ENCODE results near the gene FKBP9. TPM values are rescaled to one million over a fixed set of nuclear protein-coding genes. Genes with fewer than 3 reads are reported as not detected.

Gene FKBP9
- total RNA-seq, 1 experiment from 2014 or later: 139 TPM

DNA sequence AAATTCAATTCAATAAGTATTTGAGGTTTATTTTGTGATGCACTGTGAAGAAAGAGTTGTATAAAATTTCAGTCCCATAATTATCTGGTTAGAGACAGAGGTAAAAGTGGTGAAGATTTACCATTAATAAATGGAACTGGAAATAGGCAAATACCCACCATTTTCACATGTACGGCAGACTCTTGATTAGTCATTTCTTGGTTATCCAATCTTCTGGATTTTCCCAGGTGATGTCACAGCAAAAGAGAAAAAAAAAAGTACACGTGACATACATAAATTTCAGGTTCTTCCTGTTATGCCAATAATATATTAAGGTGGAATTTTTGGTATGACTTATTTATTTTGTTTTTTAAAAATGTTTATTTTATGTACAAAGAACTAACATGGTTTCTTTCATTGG is 78.5 kb downstream of the FKBP9 start:
- BruUV-seq (replicated peaks): no TSS peak
- TF ChIP-seq, protein P1, sequence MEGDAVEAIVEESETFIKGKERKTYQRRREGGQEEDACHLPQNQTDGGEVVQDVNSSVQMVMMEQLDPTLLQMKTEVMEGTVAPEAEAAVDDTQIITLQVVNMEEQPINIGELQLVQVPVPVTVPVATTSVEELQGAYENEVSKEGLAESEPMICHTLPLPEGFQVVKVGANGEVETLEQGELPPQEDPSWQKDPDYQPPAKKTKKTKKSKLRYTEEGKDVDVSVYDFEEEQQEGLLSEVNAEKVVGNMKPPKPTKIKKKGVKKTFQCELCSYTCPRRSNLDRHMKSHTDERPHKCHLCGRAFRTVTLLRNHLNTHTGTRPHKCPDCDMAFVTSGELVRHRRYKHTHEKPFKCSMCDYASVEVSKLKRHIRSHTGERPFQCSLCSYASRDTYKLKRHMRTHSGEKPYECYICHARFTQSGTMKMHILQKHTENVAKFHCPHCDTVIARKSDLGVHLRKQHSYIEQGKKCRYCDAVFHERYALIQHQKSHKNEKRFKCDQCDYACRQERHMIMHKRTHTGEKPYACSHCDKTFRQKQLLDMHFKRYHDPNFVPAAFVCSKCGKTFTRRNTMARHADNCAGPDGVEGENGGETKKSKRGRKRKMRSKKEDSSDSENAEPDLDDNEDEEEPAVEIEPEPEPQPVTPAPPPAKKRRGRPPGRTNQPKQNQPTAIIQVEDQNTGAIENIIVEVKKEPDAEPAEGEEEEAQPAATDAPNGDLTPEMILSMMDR (IDR thresholded peaks at IDR 0.05; ENCODE audit: unreplicated experiment): no peak
- Mint-ChIP-seq H3K4me1 (ENCODE audit: insufficient read depth, unreplicated experiment) (peaks cover 16% of the 10 kb centered on the region), H3K36me3 (ENCODE audit: insufficient read depth, unreplicated experiment) (peaks cover 2% of the 10 kb centered on the region), H3K4me3 (ENCODE audit: unreplicated experiment) (no peak overlapping the region), H3K27me3 (ENCODE audit: insufficient read depth, unreplicated experiment) (no peaks in the 10 kb centered on the region), H3K9me3 (ENCODE audit: unreplicated experiment) (no peaks in the 10 kb centered on the region), H3K27ac (ENCODE audit: low read depth, unreplicated experiment) (no peak overlapping the region)
- POLR2A ChIA-PET: interaction anchor here (1.5 to 2.5 kb wide), 2 partner anchors 14 to 145 kb away, joined by 5 to 15 read pairs; partner anchors contain the start of gene KBTBD2
- CTCF ChIA-PET: interaction anchor here (0.7 to 1.1 kb wide), 4 partner anchors 20 to 334 kb away, joined by 3 read pairs; no protein-coding TSS in a partner anchor
- no peak for DNase-seq (ENCODE audit: unreplicated experiment)
- intact Hi-C loops (cut with micrococcal nuclease): no loop called here

DNA sequence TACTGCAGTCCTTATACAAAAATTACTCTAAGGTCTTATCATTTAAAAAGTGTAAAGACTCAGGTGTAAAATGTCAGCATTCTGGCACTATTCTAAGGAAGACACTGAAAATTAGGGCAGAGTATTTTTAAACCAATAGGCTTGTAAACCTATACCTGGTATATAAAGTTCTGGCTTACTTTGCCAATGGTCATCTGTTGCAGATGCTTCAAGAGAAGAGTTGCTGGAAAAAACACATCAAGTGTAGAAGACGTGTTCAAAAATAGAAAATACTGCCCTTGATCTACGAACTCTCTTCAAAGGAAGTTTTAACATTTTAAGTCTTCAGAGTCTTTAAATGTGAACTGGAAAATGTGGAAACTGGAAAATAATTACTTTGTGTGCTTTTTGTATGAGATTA is 81.4 kb downstream of the FKBP9 start:
- BruUV-seq (replicated peaks): no TSS peak
- TF ChIP-seq, protein P1 (IDR thresholded peaks at IDR 0.05; ENCODE audit: unreplicated experiment): no peak
- ChIA-PET CTCF (interaction anchor here (0.6 to 2.4 kb wide), 2 partner anchors 10 to 20 kb away, joined by 3 to 17 read pairs; no protein-coding TSS in a partner anchor), POLR2A (interaction anchor here (1.0 to 7.7 kb wide), 6 partner anchors 14 to 147 kb away, joined by 3 to 115 read pairs (median 25); partner anchors contain the start of genes FKBP9, KBTBD2 and NT5C3A)
- peak overlapping the region; percentile 71 for H3K4me3 Mint-ChIP-seq (ENCODE audit: unreplicated experiment)
- H3K27me3 Mint-ChIP-seq (ENCODE audit: insufficient read depth, unreplicated experiment): no peaks in the 10 kb centered on the region
- H3K4me1 Mint-ChIP-seq (ENCODE audit: insufficient read depth, unreplicated experiment): peaks cover 16% of the 10 kb centered on the region
- H3K27ac Mint-ChIP-seq (ENCODE audit: low read depth, unreplicated experiment): peak overlapping the region; percentile 76
- H3K36me3 Mint-ChIP-seq (ENCODE audit: insufficient read depth, unreplicated experiment): no peaks in the 10 kb centered on the region
- DNase-seq (ENCODE audit: unreplicated experiment): no peak
- H3K9me3 Mint-ChIP-seq (ENCODE audit: unreplicated experiment): no peaks in the 10 kb centered on the region
- intact Hi-C loops (cut with micrococcal nuclease): loop anchor here (2.0 kb wide), 1 partner anchor 24 kb away; the partner anchor contains the start of gene NT5C3A

DNA sequence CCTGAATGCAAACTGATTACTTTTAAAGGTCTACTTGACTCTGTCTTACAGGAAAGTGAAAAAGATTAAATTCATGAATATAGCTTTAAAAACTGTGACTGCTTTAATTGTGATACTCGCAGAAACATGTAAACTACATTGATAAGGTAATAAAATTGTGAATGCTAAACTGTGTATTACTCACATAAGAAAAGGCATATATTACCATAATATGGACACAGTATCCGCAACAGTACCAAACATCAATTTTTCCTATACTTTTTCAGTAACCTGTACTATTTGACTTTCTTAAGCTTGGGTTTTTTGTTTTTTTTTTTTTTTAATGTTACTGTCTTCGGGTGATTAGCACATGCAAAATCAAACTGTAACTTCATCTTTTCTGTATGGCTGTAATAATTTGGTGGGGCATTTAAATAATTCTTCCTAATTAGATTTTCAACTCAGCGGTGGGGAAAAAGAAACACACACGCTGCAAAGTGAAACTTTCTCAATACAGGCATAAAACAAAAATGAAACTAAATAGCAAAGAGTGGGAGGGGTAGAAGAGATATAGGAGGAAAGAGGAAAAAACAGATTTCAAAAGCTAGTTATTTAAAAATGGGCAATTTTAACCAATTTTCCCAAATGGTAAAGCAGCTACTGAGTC is 82.1 kb downstream of the FKBP9 start:
- Mint-ChIP-seq H3K27me3 (ENCODE audit: insufficient read depth, unreplicated experiment) (no peaks in the 10 kb centered on the region), H3K9me3 (ENCODE audit: unreplicated experiment) (no peaks in the 10 kb centered on the region), H3K4me3 (ENCODE audit: unreplicated experiment) (peak overlapping the region; percentile 71), H3K36me3 (ENCODE audit: insufficient read depth, unreplicated experiment) (no peaks in the 10 kb centered on the region), H3K27ac (ENCODE audit: low read depth, unreplicated experiment) (peak overlapping the region; percentile 76), H3K4me1 (ENCODE audit: insufficient read depth, unreplicated experiment) (peaks cover 16% of the 10 kb centered on the region)
- BruUV-seq (replicated peaks): no TSS peak
- intact Hi-C loops (cut with micrococcal nuclease): loop anchor here (2.0 kb wide), 1 partner anchor 23 kb away; the partner anchor contains the start of gene NT5C3A
- TF ChIP-seq, protein P1 (IDR thresholded peaks at IDR 0.05; ENCODE audit: unreplicated experiment): no peak
- CTCF ChIA-PET: interaction anchor here (0.6 to 2.4 kb wide), 4 partner anchors 10 to 98 kb away, joined by 3 to 17 read pairs (median 5); no protein-coding TSS in a partner anchor
- peak; percentile 31 for DNase-seq (ENCODE audit: unreplicated experiment)
- POLR2A ChIA-PET: interaction anchor here (0.7 to 7.7 kb wide), 14 partner anchors 10 to 160 kb away, joined by 3 to 115 read pairs (median 6); partner anchors contain the start of genes FKBP9, KBTBD2 and NT5C3A

DNA sequence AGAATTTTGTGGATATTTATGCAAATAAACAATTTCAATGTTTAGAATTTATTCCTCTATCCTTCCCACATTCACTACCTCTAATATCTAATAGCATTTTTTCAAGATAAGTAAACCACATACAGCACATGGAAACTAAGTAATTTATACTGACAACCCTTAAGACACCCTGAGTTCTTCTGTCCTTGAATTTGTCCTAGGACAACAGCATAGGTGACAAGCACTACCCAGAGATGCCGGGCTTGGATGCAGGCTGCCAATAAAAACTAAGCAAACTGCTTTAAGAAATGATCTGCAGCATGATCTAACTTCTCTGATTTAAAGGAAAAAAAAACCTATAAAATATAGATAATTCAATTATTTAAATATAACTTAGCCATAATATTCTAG is 82.7 kb downstream of the FKBP9 start:
- Mint-ChIP-seq H3K9me3 (ENCODE audit: unreplicated experiment) (no peaks in the 10 kb centered on the region), H3K4me3 (ENCODE audit: unreplicated experiment) (peak overlapping the region; percentile 71), H3K4me1 (ENCODE audit: insufficient read depth, unreplicated experiment) (peaks cover 14% of the 10 kb centered on the region), H3K27ac (ENCODE audit: low read depth, unreplicated experiment) (peak overlapping the region; percentile 76), H3K27me3 (ENCODE audit: insufficient read depth, unreplicated experiment) (no peaks in the 10 kb centered on the region), H3K36me3 (ENCODE audit: insufficient read depth, unreplicated experiment) (no peaks in the 10 kb centered on the region)
- intact Hi-C loops (cut with micrococcal nuclease): loop anchor here (2.0 to 5.0 kb wide), 2 partner anchors 23 to 83 kb away; partner anchors contain the start of genes FKBP9 and NT5C3A
- BruUV-seq (replicated peaks): no TSS peak
- TF ChIP-seq, protein P1 (IDR thresholded peaks at IDR 0.05; ENCODE audit: unreplicated experiment): no peak
- CTCF ChIA-PET: interaction anchor here (0.8 to 2.4 kb wide), 8 partner anchors 9 to 275 kb away, joined by 3 to 17 read pairs (median 6); no protein-coding TSS in a partner anchor
- POLR2A ChIA-PET: interaction anchor here (0.7 to 7.7 kb wide), 22 partner anchors 9 to 309 kb away, joined by 3 to 115 read pairs (median 5); partner anchors contain the start of genes FKBP9, KBTBD2, NT5C3A and RP9
- DNase-seq (ENCODE audit: unreplicated experiment): no peak

All from MCF 10A (cell line).